ENCODE data around the gene PTGFRN.
"Not testable (repeated sequence)": the region's sequence is repeated elsewhere in the genome, so short reads cannot be mapped to it uniquely, and the experiment has no call there.

Gene PTGFRN

DNA sequence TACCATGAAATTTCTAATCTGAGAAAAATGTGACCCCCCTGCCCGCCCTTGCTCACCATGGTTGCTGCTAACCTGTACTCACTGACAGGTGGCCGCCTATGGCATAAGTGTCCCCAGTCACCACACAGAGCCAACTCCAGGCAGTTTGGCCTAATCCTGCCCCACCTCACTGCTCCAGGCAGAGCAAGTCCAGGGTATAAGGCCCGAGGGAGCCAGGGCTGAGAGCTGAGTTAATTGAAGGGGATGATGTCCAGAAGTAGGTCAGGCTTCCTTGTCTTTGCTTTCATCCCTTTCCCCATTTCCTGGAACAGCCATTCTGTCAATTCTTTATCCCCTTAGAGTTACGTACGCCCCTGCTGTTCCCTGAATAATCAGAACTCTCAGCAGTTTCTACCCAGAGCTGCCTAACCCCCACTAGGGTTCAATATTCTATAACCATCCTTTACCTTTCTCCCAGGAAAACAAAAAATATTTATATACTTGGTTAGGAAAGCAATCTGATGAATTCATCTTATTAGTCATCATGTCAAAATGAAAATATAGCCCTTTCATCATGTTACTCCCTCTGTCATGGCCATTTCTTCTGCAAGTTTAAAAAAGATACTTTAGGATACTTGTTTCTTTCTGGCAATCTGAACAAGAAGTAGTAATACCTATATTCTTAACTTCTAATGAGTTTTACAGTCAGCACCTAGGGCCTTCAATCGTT lies 62.4 kb downstream of the PTGFRN start:
- no peak for DNase-seq (ENCODE audit: low read depth)

- no peak for DNase-seq (ENCODE audit: low read depth)
Measured at GRCh38 chr1:116972674-116973030, 62.9 kb downstream of the PTGFRN start.

- DNase-seq (ENCODE audit: low read depth) = not testable (repeated sequence)
Measured at GRCh38 chr1:116980309-116980708, 70.6 kb downstream of the PTGFRN start.

DNA sequence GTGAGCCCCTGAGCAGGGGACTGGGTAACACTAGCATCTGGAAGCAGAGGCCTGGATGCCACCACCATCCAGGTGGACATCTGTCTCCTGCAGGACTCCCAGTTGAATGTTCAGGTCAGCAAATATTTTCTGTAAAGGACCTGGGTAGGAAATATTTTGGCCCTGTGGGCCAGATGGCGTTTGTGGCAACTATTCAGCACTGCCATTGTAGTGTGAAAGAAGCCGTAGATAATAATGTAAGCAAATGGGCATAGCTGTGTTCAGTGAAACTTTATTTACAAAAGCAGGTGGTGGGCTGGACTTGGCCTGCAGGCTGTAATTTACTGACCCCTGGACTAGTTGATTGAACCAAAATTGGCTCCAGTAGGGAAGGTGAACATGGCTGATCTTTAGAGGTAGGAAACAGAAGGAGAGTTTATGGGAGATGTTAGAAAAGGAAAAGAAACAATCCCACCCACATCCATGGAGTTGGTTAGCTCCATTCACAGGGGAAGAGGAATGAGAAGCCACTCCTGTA lies 71.9 kb downstream of the PTGFRN start:
- DNase-seq (ENCODE audit: low read depth) = no peak

DNA sequence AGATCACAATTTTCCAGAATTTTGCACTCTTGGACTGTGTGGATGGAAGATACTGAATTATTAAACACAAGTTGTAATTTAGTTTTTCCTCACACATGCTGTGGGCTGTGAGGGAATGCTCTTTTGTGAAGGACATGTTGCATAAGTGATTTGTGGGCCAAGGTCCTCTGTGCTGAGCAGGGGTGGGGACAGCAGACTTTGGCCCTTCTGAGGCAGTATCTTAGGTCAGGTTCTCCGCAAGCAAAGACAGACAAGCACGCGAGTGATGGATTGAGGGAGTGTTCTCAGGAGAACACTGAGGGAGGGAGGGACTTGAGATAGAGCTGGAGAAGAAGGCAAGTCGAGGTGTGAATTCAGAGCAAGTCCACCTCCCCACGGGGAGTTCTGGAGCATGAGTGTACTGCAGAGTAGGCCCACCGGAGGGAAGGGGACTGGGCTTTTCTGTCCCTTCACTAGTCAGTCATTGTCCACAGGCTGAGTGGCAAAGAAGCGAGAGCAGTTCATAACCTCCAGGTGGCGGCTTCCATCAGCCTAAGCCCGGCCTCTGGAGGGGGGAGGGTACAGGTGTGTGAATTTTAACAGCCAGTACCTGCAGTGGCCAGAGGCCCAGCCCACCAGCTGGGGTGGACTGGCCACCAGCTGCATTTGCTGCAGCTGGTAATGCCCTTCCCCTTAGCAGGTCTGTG lies 72.7 kb downstream of the PTGFRN start:
- DNase-seq (ENCODE audit: low read depth) = no peak

DNA sequence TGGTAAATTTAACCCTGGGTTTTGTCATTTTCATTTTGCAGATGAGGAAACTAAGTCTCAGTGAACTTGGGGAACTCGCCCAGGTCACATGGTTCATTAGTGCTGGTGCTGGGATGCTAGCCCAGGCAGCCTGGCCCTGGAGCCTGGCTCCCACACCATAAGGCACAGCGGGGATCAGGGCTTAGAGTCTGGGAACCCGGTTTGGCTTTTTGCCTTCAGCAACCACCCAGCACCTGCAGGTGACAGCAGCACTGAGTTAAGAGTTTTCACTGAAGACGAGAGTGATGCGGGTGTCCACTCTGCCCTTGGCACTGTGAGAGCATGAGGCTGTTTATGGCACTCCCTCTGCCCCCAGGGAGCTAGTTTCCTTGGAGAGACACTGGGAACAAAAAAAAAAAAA lies 73.4 kb downstream of the PTGFRN start:
- no peak for DNase-seq (ENCODE audit: low read depth)

- DNase-seq (ENCODE audit: low read depth) = no peak
Measured at GRCh38 chr1:116983678-116984077, 74.0 kb downstream of the PTGFRN start.

DNA sequence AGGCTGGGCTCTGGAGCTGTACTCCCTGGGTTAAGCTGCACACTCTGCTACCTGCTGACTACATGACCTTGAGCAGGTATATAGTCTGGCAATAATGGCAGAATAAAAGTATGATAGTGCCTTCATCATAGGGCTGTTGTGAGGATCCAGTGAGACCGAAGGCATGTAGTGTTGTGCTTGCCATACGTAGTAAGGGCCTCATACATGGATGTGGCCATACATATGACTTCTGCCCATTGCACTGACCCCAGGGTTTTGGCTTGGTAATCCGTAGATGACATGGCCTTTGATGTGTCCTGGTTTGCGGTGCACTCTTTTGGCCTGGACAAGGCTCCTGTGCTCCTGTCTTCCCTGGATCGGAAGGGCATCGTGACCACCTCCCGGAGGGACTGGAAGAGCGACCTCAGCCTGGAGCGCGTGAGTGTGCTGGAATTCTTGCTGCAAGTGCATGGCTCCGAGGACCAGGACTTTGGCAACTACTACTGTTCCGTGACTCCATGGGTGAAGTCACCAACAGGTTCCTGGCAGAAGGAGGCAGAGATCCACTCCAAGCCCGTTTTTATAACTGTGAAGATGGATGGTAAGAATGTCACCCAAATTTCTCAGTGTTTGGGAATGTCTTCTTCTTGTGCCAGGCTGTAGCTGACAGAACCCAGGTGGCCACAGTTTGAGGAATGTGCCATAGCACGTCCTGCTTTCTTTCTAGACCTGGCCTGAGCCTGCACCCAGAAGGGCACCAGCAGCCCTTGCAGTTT lies 74.9 kb downstream of the PTGFRN start:
- no peak for DNase-seq (ENCODE audit: low read depth)

- DNase-seq (ENCODE audit: low read depth) = no peak
Measured at GRCh38 chr1:116986421-116987255, 76.9 kb downstream of the PTGFRN start.

DNA sequence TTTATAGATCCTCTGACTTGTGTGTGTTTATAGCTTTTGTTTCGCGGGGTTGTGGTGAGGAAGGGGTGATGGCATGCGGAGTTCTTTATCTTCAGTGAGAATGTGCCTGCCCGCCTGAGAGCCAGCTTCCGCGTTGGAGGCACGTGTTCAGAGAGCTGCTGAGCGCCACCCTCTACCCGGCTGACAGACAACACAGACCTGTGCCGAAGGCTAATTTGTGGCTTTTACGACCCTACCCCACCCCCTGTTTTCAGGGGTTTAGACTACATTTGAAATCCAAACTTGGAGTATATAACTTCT lies 77.5 kb downstream of the PTGFRN start:
- DNase-seq (ENCODE audit: low read depth) = no peak

DNA sequence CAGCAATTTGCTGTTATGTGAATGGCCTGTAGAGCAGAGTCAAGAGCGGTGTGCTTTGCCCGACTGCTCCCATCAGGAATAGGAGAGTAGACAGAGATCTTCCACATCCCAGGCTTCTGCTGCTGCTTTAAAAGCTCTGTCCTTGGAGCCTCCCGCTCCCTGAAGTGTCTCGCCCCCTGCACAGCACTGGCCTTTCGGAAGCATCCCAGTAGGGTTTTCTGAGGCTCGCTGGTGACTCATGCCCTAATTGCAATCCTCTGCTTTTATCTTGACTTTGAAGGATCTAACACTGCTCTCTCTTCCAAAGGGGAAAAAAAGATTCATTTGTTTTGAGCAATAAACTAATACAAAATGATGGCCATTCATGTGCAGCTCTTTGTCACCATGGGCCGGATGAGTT lies 78.5 kb downstream of the PTGFRN start:
- no peak for DNase-seq (ENCODE audit: low read depth)

GRCh38 chr1:116988908-116989307 lies 79.2 kb downstream of the PTGFRN start:
- DNase-seq (ENCODE audit: low read depth) = no peak

- DNase-seq (ENCODE audit: low read depth) = no peak
Measured at GRCh38 chr1:116989835-116990234, 80.1 kb downstream of the PTGFRN start.

GRCh38 chr1:116990612-116991151 lies 81.0 kb downstream of the PTGFRN start:
- peak; percentile 85 for DNase-seq (ENCODE audit: low read depth)

GRCh38 chr1:116991171-116991845 lies 81.6 kb downstream of the PTGFRN start:
- DNase-seq (ENCODE audit: low read depth) = no peak

GRCh38 chr1:116991918-116992317 lies 82.2 kb downstream of the PTGFRN start:
- no peak for DNase-seq (ENCODE audit: low read depth)

GRCh38 chr1:116993286-116993685 lies 83.6 kb downstream of the PTGFRN start:
- DNase-seq (ENCODE audit: low read depth) = no peak

- no peak for DNase-seq (ENCODE audit: low read depth)
Measured at GRCh38 chr1:116994411-116994810, 84.7 kb downstream of the PTGFRN start.

DNA sequence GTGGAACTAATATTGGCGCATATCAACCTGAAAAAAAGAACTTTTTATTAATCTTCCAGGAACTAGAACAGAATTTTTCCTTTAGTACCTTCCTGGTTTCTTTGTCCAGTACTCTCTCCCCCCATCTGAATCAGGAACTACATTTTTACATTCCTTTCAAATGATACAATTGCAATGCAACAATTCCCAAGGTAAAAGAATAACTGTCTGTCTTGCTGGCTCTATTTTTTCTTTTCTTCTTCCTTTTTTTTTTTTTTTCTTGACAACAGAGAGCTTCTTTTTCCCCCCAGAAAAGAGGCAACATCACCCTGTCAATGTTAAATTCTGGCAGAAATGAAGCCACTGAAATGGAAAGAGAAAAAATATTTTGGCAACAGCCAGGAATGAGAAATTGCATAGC lies 87.3 kb downstream of the PTGFRN start:
- no peak for DNase-seq (ENCODE audit: low read depth)

DNA sequence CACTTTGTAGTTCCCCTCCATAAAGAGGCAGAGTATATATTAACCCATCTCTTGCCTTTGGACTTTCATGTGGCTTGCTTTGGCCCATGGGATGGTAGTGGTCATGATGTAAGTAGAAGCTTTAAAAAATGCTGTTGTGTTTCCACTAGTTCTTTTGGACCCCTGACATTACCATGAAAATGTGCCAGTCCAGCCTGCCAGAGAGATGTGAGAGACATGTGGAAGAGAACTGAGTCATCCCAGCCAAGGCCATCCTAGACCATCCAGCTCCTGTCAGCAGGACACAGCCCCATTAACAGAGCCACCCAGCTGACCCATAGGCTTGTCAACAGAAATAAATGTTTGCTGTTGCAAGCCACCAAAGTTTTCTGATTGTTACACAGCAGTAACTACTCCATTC lies 87.9 kb downstream of the PTGFRN start:
- no peak for DNase-seq (ENCODE audit: low read depth)

DNA sequence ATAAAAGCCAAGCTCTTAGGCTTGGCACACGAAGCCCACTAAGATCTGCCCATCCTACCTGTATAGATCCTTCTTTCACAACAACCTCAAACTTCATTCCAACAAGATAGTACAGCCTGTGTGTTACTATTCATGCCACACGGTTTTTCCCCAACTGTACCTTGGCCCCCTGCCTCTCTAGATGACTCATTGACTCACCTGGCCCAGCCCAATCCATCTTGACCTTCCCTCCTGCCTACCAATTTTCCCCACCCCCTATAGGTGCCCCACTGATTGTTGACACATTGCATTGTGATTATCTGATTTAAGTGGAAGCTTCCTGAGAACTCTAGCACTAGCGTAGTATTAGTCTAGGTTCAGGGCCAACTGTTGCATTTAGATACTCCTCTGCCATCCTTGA lies 89.9 kb downstream of the PTGFRN start:
- DNase-seq (ENCODE audit: low read depth) = no peak

Data from stromal cell of bone marrow (primary cell).